GM21526 (cell line): ENCODE data around the gene ZNF292.
"Not testable (repeated sequence)": the region's sequence is repeated elsewhere in the genome, so short reads cannot be mapped to it uniquely, and the experiment has no call there.

Experiments used
- ATAC-seq: cut with Tn5 transposase; IDR thresholded peaks from one replicate; pipeline ENCODE4 v1.9.1; 2021; ENCODE audit warnings: moderate library complexity; ENCODE audit not compliant: unreplicated experiment, low FRiP score

The ZNF292 gene

DNA sequence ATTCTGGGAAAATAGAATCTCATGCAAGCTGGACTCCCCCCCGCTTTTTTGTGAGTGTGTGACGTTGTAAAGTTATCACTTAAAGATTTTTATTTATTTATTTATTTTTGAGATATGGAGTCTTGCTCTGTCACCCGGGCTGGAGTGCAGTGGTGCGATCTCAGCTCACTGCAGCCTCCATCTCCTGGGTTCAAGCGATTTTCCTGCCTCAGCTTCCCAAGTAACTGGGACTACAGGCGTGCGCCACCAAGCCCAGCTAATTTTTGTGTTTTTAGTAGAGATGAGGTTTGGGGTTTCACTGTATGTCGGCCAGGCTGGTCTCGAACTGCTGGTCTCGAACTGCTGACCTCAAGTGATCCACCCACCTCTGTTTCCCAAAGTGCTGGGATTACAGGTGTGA lies 2.2 kb downstream of the ZNF292 start:
- ATAC-seq, result not testable (repeated sequence)

DNA sequence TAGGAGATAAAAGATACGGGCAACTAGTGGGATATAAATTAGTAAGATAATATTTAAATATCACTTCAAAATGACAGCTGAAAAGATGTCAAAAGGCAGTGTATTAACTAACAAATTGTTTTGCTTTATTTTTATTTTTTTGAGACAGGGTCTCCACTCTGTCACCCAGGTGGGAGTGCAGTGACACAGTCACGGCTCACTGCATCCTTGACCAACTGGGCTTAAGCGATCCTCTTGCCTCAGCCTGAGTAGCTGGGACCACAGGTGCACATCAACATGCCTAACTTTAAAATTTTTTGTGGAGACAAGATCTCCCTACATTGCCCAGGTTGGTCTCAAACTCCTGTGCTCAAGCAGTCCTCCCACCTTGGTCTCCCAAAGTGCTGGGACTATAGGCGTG lies 5.9 kb downstream of the ZNF292 start:
- no peak for ATAC-seq

DNA sequence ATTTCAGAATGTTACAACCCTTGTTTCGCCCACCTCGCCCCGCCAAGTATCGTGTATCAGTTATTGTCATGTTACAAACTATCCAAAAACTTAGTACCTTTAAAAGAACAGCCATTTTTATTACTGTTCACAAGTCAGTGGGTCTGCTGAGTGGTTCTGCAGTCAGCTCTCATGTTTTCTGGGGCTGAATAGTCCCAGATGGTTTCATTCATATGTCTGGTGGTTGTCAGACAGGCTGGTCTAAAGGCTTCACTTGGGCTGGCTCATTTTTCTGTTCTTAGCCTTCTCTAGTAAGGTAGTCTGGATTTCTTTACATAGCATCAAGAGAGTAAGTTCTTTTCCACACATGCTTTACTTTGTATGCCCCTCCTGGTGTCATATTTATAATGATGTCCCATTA lies 8.6 kb downstream of the ZNF292 start:
- peak; percentile 39 for ATAC-seq

DNA sequence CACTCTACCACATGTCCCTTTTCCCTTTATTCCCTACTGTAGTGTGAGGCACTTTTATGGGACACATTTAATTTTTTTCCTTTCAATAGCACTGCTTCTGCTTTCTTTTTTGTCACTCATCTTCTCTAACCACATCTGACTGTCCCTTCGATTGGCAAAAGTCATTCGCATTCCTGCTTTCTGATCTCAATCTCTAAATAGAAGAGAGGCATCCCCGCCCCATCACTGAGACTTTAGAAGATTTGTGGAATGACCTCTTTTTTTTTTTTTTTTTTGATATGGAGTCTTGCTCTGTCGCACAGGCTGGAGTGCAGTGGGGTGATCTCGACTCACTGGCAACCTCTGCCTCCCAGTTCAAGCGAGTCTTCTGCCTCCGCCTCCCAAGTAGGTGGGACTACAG lies 9.1 kb downstream of the ZNF292 start:
- no peak for ATAC-seq

DNA sequence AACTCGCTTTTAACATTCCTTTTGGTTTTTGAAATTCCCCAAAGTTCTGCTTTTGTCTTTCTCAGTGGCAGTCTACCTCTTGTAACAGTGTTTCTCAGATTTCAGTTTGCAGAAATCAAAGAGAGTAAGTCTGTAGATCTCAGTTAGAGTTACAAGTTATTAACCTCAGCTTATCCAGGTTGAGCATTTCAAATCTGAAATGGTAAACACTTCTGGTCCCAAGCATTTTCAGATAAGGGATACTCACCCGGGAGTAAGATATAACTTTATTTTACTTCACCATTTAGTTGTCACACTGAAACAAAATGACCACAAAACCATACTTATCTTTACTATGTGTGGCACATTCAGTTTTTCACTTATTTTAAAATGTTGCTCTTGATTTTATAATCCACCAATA lies 9.8 kb downstream of the ZNF292 start:
- no peak for ATAC-seq

DNA sequence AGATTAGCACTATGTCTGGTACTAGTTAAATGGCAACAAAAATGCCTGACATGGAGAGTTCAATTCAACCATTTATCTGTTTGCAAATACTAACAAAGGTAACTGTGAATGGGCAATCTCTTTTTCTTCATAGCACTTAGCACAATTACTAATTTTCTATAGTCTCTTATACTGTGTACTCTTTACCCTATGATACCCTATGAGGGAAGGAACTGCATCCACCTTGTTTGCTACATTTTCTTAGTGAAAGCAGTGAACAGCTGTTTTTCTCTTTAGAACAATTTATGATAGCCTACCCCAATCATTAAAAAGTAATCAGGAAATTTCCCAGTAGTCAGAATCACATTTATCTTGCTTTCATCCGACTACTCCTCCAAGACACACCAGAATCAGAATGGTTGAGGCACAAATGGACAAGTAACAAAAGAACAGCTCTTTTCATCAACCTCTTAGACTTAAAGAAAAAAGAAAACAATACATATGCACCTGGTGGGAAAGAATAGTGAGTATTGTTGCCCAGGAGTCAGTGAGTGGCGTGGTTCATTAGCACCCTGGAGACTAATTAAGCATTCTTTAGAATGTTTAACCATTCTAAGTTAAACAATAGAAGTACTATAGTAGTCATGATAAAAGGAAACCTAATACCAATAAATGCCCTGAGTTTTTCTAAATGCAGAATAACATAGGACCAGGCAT lies 16.7 kb downstream of the ZNF292 start:
- ATAC-seq, result no peak

DNA sequence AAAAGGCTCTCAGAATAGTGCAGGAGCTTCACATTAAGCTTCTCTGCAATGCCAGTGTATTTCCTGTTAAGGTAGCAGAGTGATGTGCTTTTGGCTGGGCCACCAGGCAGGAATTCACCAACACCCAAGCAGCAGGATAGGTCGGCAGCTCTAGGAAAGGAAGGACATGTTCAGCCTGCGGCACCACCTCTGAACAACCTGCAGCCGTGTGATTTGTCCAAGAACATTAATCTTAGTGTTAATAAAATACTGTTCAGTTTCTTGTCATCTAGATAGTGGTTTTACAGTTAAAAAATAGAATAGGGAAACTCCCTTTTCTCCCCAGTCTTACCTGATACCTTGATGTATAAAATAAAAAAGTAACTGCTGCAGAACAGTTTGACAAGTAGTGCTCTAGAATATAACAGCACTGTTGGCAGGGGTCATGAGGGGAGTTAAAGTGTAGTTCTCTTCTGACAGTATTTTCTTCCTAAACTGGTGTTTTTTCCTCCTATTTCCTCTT lies 18.8 kb downstream of the ZNF292 start:
- ATAC-seq, result no peak

DNA sequence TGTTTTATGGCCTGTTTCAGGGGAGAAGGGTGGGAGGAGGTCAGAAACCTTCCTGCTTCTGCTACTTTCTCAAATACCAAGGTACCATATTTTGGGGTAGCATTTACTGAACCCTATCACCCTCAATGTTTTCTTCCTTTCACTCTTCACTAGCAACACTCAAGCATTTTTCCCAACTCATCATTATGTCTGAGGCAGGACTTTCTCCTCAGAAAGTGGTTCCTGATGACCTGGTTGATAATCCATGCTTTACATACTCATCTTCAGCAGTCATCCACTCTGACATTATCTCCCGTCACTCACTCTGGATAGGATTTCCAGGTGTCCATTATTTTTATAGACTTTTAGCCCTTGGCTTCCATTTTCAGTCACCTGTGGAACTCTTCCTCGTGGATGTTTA lies 21.1 kb downstream of the ZNF292 start:
- ATAC-seq, result no peak

DNA sequence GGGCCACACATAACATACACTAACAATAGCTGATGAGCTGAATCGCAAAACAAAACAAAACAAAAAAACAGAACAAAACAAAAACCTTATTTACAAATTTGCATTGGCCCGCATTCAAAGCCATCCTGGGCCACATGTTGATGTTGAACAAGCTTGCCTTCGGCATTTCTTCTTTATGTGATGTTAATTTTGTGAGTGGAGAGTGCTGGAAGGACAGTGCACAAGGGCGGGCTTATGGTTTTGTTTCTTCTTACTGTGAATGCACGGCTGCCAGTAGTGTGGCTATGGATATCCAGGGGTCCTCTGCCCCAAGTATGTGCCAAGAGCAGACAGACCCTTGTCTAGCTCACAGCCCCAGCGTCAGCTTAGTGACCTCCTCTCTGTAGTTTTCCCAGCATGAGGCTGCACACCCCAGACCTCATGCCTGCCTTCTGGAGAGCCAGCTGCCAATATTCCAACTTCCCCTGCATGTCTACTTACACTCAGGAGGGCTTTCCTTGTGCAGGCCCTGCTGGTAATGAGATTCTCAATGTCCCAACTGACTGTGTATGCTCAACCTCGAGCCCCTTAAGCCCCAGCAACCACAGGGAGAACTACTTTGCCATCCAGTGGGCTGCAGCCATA lies 24.9 kb downstream of the ZNF292 start:
- ATAC-seq, result no peak

DNA sequence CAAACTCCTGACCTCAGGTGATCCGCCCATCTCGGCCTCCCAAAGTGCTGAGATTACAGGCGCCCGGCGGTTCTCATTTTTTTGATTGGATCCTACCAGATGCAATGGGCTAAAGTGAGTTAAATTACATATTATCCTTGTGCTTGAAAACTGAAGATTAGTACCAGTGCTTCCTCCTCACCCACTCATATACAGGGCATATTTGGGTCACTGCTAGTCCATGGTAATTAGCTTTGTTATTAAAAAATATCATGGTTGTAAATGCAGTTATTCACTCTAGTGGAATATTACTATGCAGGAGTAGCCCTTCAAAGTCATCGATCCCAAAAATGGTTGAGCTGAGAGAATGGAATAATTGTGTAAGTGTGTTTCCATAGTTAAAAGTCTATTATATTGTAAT lies 26.5 kb downstream of the ZNF292 start:
- no peak for ATAC-seq

DNA sequence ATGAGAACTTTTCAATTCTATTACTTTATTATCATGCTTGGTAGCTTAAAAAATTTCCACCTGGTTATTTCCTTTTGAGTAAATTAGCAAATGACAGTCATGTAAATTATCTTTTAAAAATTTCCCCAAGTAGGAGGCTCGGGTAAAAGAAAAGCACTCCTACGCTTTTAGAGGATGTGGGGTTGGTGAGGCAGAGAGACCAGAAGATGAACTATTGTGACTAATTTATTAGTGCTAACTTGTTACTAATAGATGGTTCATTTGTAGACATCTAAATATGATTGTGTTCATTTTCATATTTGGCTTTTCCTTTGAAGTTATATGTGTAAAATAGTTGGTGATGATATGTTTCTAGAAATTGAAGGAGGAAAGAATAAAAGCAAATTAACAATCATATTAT lies 27.0 kb downstream of the ZNF292 start:
- peak; percentile 50 for ATAC-seq

DNA sequence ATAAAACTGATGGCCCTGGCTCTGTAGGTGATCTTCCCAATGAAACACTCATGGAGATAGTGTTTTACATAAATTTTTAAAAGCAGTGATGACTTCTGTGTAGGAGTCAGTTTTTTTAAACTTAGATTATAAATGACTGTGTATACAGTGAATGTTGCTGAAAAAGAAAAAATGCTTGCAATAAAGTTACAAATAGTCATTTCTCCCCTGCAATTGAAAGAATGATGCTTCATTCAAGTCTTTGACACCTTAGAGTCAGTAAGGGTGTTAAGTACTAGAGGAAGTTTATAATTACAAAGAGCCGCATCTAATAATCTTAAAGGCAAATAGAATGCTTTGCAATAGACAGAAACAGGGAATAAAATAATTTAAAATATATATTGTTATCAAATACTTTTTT lies 27.6 kb downstream of the ZNF292 start:
- no peak for ATAC-seq

DNA sequence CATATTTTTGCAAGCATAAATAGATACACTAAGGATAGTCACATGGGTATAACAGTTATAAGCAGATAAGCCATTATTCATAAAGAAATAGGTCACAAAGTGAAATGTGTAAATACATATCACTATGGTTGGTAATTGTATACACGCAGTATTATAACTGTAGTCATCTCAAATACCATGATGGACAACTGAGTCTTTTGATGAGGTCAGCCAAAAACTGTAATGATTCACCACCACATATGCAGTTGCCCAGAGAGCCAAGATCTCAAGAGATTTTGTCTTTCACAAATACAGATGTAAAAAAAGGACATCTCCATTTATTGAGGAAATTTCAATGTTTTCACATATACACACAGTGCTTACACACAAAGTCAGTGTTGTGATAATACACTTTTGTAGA lies 28.3 kb downstream of the ZNF292 start:
- ATAC-seq, result no peak

DNA sequence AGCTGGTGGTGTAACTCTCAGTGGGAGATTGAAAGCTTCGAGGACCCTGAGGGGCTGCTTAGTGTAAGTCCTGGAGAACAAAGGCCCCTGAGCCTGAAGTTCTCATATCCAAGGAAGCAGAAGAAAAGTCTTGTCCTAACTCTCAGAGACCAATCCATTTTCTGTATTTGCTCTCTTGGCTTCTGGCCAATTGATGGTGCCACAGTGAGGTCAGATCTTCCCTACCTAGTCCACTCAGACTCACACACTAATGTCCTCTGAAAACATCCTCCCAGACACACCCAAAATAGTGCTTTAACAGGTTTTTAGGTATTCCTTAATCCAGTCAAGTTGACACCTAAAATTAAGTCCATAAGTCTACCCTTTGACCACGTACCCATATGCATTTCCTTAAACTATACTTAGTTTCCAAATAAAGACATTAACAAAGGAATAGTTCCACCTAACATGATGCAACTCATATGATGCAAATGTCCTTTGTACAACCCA lies 29.4 kb downstream of the ZNF292 start:
- no peak for ATAC-seq

DNA sequence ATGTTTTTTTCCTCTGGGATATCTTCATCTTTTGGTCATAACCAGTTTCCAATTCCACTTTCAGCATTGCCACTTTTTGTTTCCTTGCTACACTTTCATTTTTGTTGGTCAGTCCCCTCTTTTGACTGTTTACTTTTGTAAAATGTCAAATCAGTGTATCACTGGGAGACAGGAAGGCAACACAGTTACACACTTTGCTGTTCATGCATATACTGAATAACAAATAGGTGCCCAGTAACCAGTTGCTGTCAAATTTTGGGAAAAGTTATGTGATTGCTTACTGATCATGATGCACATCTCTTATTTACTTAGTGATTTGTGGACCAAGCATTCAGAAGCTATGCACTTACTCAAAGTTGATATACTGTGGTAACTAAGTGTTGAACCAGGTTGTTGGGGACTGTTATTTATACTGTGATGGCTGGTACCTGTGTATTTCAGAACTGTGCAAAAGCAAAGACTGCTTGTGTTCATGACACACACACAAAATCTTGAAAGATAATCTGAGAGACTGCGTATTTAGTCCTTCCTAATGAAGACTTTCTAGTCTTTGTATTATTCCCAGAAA lies 41.0 kb downstream of the ZNF292 start:
- no peak for ATAC-seq

DNA sequence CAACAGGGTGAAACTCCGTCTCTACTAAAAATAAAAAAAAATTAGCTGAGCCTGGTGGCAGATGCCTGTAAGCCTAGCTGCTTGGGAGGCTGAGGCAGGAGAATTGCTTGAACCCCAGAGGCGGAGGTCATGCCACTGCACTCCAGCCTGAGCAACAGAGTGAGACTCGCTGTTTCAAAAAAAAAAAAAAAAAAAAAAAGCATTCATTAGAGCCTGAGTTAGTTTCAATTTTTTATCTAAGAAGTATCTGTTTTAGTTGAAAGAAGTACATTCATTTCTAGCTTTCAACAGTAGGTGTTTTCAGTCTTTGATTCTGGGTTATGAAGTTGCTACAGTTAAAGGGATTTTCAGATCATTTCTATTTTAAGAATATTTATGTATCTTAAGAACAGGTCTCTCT lies 42.2 kb downstream of the ZNF292 start:
- peak; percentile 65 for ATAC-seq

DNA sequence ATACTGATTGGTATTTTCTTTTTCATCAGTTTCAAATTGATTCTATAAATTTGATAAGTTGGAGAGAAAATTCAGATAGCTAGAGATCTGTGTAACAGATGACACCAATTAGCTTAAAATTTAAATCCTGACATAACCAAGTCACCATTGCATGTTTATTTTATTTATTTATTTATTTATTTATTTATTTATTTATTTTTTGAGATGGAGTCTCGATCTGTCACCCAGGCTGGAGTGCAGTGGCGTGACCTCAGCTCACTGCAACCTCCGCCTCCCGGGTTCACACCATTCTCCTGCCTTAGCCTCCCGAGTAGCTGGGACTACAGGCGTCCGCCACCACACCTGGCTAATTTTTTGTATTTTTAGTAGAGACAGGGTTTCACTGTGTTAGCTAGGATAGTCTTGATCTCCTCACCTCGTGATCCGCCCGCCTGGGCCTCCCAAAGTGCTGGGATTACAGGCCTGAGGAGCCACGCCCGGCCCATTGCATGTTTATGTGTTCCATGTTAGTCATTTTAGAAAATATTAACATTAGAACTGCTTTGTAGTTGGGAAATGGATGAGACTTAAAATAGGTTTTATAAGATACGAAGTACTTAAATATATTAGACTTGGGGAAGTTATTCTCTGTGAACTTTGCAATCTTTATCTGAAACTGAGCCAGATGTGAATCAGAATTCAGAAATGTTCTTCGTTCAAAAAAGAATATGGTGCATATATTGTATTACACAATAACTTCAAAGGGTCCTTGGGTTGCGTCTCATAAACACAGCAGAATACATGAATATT lies 42.9 kb downstream of the ZNF292 start:
- ATAC-seq, result not testable (repeated sequence)

DNA sequence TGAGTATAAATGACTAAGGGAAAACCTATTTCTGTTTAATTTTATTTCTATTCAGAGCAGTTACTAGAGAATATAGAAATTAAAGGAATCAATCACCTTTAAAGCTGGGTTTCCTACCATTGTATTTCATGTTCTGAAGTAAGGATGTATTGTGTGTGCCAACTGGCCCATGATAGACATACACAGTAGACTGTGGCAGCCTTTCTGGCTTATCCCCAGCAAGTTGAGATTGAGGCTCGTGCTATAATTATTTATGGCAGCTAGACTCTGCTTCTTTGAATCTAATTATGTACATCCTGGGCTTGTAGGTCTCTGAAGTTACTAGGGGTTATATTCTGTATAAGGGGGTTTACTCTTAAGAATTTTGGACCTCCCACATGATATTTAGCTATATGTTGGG lies 44.4 kb downstream of the ZNF292 start:
- ATAC-seq, result no peak

DNA sequence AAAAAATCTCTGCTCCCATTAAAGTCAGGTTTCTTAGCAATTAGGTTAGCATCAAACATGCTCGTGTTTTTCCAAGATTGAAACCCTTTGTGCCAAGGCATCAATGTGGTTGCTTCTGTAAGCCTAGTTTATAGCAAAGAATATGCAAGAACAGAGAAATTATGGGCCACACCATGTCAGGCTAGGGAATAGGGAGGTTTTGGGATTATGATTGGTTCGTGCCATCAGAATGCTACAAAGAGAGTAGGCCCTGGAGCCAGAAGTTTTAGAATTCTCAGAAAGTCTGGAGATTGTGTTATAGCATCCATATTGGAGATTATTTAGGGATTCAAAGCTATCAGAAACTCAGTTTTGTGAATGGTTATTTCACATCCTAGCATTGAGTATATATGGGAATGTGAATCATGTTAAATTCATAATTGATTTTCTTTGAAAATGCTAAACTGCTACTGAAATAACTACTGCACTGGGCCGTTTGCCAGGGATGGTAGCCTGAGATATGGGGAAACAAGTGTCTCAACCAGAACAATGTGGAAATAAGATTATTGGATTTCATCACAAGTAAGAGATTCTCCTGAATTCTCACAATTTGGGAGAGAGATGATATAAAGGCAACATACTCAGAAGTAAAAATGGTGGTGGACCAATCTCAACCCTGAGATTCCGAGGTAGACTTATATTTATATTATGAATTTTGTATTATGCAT lies 45.3 kb downstream of the ZNF292 start:
- ATAC-seq, result no peak

DNA sequence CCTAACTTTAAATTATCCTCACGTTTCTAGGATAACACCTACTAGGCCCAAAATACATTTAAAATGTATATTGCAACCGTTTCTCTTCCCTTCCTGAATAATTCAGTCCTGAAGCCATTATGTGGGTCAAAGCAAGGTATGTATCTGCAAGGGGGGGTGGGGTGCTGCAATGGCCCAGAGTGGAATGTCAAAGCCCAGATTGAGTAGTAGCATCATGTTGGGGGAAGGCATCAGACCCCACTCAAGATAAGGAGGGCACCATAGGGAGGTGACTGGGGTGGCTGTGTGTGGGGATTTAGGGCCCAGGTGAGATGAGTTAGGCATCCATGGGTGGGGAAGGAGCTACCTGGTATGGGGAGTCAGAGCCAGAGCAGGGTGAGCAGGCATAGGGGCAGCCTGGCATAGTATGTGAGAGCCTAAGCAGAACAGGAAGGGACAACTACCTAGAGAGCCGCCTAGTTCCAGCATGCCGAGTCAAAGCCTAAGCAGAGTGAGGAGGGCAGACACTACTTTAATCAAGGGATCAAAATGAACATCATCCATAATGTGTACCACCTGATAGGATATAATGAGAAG lies 48.2 kb downstream of the ZNF292 start:
- ATAC-seq, result no peak
